GM21737 (cell line): Measurements from ENCODE around the gene LUZP2.

Experiments used
- ATAC-seq: cut with Tn5 transposase; IDR thresholded peaks from one replicate; pipeline ENCODE4 v1.9.1; 2021; ENCODE audit warnings: mild to moderate bottlenecking, moderate library complexity; ENCODE audit not compliant: unreplicated experiment

The LUZP2 gene

DNA sequence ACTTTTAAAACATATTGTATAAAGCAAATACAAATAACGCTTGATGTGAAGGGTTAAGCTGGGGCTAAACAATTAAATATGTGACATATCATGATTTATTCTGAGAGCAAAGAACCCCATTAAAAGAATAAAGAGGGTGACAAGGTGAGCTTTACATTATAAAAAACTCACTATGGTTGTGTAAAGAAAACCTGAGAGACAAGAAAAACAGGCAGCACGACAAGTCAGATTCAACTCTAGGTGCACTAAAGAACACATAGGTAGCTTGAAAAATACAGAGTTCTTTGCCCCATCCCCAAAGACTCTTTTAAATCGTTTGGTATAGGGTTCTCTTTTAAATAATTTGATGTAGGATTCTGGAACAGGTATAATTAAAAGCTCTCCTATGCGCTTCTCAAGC is 63.5 kb downstream of the LUZP2 start:
- ATAC-seq, result no peak

DNA sequence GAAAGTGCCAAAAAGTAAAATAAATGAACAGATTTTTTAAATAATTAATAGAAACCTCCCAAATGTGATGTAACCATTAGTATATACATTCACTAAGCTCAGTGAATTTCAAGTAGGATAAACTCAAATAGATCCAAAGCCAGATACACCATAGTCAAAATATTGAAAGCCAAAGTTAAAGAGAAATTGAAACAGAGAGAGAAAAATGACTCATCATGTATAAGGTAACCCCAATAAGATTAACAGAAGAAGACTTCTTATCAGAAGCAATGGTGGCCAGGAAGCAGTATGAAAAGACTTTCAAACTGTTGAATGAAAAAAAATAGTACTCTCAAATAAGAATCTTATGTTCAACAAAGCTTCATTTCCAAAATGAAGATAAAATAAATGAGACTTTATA is 70.5 kb downstream of the LUZP2 start:
- ATAC-seq, result peak; percentile 68

DNA sequence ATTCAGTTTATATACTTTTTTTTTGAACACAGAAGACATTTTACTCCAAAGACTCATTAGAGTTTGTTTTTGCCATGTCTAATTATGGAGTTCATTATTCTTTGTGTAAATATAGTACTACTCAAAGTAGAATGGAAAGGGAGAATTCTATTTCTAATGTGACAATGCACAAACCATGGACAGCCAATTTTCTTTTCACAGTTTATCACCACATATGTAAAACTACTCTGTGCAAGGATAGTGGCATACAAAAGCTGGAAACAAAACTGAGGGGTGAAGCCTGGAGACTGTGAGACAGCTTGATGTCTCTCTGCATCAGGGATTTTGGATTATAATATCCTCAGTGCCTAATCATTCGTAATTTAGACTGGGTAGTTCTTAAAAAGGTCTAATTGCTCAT is 75.5 kb downstream of the LUZP2 start:
- no peak for ATAC-seq

DNA sequence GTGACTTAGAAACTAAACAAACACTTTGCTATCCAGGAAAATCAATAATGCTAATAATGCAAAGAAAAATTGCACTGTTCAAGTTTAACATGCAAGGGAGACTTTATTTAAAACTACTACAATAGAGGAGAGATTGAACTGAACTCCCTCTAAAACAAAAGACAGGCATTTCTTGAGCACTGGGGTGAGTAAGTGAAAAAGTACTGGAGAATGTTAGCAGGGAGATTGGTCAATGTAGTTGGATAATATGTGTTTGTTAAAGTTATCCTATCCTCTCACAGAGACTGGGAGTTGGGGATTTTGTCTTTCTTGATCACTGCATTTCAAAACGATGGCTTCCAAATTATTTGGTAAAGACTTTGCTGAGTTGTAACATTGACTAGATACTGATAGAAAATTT is 77.6 kb downstream of the LUZP2 start:
- ATAC-seq, result no peak

DNA sequence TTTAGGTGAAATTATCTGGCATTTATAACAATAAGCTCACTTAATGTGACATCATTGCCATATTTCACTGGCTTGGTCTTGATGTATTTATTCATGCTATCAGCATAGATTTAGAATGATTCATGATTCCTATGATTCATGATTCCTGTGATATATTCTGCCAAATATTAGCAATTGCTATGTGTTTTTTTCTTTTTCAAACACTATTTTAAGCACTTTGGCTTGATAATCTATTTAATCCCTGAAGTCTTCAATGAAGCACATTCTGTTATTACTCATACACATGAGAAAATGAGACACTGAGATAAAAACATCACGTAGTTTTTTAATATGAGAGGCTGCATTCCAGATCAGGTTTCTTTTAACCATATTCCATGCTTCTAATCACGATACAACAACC is 78.5 kb downstream of the LUZP2 start:
- ATAC-seq, result no peak

DNA sequence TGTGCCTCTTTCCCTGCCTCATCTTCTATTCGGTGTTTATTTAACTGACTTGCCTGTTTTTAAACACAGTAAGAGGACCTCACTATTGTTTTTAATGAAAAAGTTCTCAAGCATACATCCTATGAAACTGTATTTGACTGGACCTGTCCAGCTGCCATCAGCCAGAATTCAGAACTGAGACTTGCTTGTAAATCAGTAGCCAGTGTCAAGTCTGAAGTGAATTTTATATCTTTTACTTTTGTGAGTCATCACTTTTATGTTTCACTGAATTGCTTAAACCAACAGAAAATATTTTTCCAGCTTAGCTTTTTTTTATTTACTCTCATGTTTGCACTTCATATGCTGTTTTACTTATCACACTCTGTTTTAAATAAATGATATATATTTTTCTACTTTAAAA is 88.3 kb downstream of the LUZP2 start:
- ATAC-seq, result no peak

DNA sequence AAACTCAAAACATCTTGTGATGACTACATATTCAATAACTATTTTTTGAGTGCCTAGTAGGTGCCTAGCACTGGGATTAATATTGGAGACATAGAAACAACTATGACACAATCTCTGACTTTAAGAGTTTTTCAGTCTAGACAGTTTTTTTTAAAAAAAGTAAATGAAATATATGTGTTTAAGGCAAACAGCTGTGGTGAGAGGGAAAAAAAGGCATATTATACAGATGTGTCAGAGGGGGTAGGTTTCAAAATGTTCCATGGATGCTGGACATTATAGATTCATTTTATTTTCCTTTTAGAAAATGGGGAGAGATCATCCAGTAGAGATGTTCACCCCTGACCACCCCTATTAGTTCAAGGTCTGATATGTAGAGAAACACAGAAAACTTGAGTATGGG is 90.8 kb downstream of the LUZP2 start:
- no peak for ATAC-seq

DNA sequence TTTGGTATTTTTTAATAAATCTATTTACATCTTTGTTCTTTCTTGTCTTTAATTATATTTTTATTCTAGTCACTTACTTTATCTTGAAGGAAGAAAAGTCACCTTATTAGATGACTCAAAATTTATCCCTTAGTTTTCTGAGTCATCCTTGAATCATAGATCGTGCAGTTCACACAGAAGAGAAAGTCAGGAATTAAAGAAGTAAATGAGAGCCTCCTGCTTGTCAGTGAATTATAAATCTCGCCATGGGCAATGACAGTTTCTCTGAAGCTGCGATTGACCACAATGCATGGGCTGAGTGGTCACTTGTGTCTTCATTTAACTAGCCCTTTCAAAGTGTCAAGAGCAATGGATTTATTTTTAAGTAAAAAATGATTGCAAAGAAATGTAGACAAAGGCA is 91.2 kb downstream of the LUZP2 start:
- no peak for ATAC-seq

DNA sequence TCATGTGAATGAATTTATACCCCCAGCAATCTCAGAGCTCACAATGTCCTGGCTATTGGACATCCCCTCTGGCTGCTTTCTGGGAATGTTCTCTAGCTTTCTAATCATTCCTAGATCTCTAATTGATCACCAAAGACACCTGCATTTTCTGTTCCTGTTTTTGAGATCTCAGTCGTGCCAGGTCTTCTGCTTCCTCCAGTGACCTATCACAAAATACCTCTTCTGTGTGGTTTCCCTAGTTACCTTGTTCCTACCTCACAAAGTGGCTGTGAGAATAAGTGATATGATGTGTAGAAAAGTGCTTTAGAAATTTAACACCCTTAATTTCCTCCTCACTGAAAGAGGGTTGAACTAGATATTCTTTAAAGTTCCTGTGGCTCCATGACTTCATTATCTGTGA is 92.2 kb downstream of the LUZP2 start:
- ATAC-seq, result no peak

DNA sequence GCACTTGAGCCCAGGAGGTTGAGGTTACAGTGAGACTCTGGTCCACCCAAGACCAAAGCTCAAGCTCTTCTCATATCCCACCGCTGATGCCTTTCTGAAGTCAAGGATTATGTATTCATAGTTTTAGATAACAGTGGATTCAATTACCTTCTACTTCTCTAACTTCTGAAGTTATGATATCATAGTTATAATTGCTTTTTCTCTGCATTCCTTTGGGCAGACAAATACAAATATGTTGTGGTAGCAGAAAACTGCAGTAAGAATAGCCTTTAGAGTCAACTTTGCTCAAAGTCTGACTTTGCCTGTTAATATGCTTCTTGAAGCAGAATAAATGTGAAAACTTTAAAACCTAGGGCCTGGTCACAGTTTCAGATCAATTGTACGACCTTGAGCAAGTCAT is 94.4 kb downstream of the LUZP2 start:
- ATAC-seq, result no peak

DNA sequence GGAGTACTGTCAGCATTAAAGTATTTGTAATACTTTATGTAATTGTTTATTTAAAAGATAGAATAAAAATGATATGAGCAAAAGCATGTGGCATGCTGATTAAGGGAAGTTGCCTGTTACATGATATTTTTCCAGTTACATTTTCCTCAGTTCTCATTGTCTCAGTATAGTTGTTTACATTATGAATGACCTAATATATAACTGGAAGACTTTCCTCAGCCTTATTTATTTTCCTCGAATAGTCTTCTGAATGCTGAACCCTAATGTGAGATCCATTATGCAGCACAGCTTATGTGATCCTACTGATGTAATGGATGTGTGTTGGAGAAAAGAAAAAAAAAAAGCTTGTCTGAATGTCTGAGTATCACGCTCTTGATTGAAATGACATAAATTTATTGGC is 95.5 kb downstream of the LUZP2 start:
- ATAC-seq, result no peak

DNA sequence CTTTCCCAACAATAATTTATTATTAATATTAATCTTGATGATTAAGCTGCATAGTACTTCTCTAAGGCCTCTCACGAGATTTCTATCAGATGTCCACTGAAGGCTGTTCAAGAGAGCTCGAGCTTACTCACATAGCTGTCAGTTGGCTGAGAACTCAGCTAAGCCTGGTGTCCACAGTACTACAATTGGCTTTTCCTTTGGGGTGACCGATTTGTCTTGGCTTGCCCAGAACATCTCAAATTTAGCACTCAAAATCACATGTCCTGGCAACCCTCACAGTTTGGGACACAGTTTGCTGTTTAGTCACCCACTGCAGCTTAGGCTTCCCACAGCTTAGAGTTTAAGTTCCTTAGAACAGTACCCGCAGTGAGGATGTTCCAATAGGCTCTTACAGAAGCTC is 96.5 kb downstream of the LUZP2 start:
- ATAC-seq, result no peak

DNA sequence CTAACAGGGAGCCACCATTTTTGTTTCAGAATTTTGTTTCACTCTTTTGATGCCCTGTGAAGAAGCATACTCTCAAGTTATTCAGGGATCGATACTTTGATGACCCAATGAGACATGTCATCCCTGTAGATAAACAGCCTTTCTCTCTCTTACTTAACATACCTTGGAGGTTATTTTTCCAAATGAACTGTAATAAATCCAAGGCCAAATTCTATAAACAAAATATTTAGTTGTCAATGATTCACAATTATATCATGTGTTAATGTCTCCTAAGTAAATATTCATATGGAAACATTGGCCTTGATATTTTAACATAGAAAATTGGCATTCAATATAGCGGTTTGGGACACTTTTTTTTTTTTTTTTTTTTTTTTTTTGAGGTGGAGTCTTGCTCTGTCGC is 97.5 kb downstream of the LUZP2 start:
- no peak for ATAC-seq

DNA sequence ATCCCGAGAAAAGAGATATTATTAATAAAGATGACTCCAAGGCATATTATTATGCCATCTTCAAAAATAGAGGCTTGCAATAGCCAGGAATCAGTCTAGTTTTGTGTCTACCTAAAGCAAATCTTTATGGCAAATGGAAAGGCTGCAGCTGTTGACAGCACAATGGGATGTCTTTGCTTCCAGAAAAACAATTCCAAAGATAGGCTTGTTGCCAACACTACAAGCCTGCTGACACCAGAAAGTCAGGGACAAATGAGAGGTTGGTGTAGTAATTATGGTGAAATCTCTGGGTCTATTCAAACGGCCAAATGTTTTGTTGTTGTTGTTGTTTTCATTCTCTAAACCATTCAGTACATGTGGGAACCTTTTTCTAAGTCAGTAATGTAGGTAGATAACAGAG is 101.8 kb downstream of the LUZP2 start:
- ATAC-seq, result no peak

DNA sequence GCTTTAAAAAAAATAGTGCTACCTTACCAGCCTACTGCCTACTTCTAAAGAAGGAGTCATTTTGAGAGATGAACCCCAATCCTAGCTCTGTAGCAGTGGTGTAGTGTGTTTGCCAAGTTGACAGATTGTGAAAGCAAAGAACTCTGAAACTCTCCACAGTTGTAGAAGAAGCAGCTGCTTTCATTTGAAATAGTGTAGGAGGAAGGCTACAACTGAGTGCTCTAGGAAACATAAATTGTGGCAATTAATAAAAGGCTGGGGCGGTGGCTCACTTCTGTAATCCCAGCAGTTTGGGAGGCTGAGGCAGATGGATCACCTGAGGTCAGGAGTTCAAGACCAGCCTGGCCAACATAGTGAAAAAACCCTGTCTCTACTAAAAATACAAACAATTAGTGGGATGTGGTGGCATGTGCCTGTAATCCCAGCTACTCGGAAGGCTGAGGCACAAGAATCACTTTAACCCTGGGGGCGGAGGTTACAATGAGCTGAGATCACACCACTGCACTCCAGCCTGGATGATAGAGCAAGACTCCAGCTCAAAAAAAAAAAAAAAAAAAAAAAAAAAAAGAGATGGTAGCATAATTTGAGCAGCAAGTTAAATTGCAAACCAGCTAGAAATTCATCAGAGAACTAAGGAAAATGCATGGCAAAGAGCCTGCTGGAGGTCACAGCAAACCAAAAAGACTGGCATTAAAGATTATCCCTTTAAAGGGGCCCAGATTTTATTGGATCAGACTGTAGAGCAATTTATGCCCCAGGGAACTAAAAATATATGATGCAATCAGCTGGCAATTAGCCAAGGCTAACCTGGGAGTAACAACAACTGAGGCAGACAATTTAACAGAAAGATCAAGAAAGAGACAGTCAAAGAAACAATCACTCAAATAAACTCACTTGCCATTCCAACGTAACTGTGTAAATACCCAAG is 112.6 kb downstream of the LUZP2 start:
- ATAC-seq, result no peak

DNA sequence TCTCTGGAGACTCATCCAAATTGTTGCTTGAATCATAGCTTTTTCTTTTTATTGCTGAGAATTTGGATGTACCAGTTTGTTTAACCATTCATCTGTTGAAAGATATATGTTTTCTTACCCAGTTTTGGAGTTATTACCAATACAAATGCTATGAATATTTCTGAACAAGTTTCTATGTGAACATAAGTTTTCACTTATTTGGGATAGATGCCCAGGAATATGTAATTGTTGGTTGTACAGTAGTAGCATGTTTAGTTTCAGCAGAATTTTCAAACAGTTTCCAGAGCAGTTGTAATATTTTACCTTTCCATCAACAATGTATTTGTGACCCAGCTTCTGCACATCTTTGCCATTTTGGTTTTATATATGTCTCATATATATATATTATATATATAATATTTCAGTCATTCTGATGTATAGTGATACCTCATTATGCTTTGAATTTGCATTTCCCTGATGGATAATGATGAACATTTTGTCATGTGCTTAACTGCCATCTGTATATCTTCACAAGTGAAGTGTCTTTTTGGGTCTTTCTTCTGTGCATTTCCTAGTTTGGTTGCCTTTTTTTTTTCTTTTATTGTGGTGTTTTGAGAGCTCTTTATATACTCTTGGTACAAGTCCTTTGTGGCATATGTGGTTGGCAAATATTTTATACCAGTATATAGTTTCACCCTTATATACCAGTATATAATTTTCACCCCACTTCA is 118.8 kb downstream of the LUZP2 start:
- no peak for ATAC-seq

DNA sequence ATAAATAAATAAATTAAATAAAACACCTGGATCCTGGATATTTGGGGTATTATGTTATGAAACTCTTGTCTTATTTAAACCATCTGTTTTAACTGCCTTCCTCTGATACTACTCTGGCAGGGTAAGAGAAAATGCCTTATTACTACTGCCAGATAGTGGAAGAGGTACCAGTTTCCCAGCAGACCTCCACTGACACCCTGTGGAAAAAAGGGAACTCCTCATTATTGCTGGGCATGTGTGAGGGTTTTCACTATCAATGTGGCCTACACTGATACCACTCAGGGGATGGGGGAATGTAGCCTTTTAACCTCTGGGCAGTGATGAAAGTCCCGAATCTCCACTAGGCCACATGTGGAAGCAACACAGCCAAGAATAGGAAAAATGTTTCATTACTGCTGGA is 121.0 kb downstream of the LUZP2 start:
- no peak for ATAC-seq

DNA sequence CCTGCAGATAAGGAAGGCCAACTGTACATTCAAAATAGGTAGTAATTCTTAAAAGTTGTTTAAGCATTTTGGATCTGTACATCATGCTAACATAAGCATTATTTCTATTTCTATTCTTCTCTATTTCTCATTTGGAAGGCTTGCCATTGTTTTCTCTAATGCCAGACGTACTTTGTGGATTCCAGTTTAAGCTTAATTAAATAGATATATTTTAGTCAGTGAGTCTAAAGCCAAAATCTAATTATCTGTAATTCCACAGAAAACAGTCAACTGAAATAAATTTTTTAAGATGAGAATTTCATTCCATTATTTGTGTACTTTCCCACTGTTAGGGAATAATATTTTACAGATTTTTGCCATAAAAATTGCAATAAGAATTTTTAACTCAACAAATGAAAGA is 123.0 kb downstream of the LUZP2 start:
- ATAC-seq, result no peak

DNA sequence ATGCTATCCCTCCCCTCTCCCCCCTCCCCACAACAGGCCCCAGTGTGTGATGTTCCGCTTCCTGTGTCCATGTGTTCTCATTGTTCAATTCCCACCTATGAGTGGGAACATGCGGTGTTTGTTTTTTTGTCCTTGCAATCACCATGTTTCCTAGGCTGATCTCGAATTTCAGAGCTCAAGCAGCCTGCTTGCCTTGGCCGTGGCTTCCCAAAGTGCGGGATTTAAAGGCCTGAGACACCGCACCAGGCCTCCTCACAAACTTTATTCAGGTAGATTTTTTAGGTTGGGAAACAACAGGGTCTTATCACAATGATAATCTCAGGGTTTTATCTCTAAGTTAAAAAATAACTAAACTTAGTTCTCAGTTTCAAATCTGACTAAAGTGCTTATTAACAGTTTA is 125.4 kb downstream of the LUZP2 start:
- ATAC-seq, result no peak

DNA sequence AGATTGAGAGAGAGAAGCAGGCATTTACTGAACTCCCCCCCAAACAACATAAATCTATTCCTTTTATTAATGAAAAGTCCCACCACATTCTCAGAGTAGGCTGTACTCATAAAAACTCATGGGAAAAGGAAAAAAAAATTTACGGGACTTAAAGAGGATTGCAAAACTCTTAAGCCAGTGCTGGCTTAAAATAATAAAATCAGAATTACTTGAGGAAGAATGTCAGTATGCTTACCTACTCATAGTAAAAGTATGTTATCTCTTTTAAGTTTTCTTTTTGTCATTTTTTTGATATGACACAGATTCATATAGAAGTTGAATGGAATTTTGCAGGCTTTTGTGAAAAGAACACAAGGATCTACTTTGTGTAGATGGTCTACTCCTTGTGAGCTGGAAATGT is 126.3 kb downstream of the LUZP2 start:
- ATAC-seq, result no peak

DNA sequence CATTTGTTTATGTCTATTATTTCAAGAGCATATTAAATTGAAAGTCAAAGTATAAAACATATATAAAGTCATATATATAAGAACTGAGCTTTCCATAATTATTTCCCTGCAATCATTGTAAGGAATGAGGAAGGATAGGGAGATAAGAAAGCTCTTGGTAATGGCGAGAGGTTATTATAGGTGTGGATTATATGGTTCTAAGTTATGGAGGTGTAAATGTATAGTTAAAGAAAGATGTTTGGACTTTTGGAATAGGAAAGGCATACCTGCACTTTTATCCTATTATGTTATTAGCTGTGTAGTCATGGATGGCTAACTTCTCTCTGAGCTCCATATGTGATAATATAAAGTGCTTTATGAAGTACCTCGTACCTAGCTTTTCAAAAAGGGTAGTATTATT is 127.6 kb downstream of the LUZP2 start:
- ATAC-seq, result no peak

DNA sequence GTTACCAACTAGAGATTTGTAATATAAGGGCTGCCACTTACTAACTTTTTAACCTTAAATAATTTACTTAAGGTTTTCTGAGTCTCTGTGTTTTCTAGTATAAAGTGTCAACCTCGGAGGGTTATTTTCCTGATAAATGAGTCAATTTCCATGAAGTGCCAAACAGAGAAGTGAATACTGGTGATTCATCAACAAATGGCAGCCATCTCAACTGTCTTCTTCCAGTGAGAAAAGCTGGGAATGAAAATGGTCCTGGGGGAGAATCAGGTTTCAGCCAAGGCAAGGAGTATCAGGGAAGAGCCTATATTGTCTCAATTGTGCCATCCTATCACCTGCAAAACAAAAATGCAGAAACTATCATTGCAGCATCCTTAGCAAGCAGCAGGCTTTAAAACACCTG is 129.1 kb downstream of the LUZP2 start:
- no peak for ATAC-seq
